HepG2 (cell line): ENCODE data around the gene HES7. TPM values are rescaled to one million over a fixed set of nuclear protein-coding genes. Genes with fewer than 3 reads are reported as not detected.
A peak's percentile ranks its signal among the peaks of the same experiment; 100 is the strongest.

ENCODE experiments used
- AGO1 ChIP-seq: fragments of 200-400 bp; formaldehyde crosslinking; IDR thresholded peaks from 2 replicates; pipeline ENCODE4 v1.6.1; 2017; ENCODE audit warnings: mild to moderate bottlenecking, low read depth, low read length, moderate library complexity; ENCODE audit not compliant: poor library complexity, severe bottlenecking
- AGO2 ChIP-seq: fragments of 200-400 bp; formaldehyde crosslinking; optimal IDR thresholded peaks from 2 replicates; pipeline ENCODE3; 2017; ENCODE audit warnings: mild to moderate bottlenecking, low read depth, low read length, moderate library complexity
- BHLHE40 ChIP-seq: IDR thresholded peaks from 2 replicates; pipeline ENCODE4 v1.6.1; 2011; ENCODE audit warnings: low read length, improper control_type of control experiment
- CENPT ChIP-seq: sonication (generic); formaldehyde crosslinking; IDR thresholded peaks from 2 replicates; pipeline ENCODE4 v1.8.0; 2022; ENCODE audit warnings: low read depth, mild to moderate bottlenecking, moderate library complexity, missing genetic modification reagents
- DMAP1 ChIP-seq: IDR thresholded peaks from 2 replicates; pipeline ENCODE4 v1.6.1; 2016
- DPF2 ChIP-seq: sonication (generic); formaldehyde crosslinking; IDR thresholded peaks from 2 replicates; pipeline ENCODE4 v1.4.0; 2020; ENCODE audit warnings: mild to moderate bottlenecking, low read depth, missing genetic modification reagents, borderline replicate concordance
- FOXA3 ChIP-seq: IDR thresholded peaks from 2 replicates; pipeline ENCODE4 v1.6.1; 2016; ENCODE audit warnings: missing genetic modification reagents, missing compliant biosample characterization
- HDAC2 ChIP-seq: sonication (generic); formaldehyde crosslinking; IDR thresholded peaks from 2 replicates; pipeline ENCODE4 v1.4.0; 2020; ENCODE audit warnings: missing genetic modification reagents
- KLF9 ChIP-seq: IDR thresholded peaks from 2 replicates; pipeline ENCODE4 v1.6.1; 2016; ENCODE audit warnings: low read depth
- POLR2AphosphoS2 ChIP-seq: IDR thresholded peaks from 2 replicates; pipeline ENCODE4 v1.6.1; 2011; ENCODE audit warnings: low read depth, low read length, improper control_type of control experiment
- SAP130 ChIP-seq: IDR thresholded peaks from 2 replicates; pipeline ENCODE4 v1.6.1; 2016; ENCODE audit warnings: low read depth
- SNAI1 ChIP-seq: sonication (generic); formaldehyde crosslinking; IDR thresholded peaks from 2 replicates; pipeline ENCODE4 v1.5.0; 2020; ENCODE audit warnings: mild to moderate bottlenecking, missing genetic modification reagents, borderline replicate concordance
- SOX5 ChIP-seq: IDR thresholded peaks from 2 replicates; pipeline ENCODE4 v1.6.1; 2016; ENCODE audit warnings: borderline replicate concordance
- TBX3 ChIP-seq: fragments of 450-650 bp; IDR thresholded peaks from 2 replicates; pipeline ENCODE4 v1.6.1; 2017; ENCODE audit warnings: antibody characterized with exemption, mild to moderate bottlenecking, inconsistent platforms, borderline replicate concordance
- TMF1 ChIP-seq: sonication (generic); formaldehyde crosslinking; IDR thresholded peaks from 2 replicates; pipeline ENCODE4 v1.8.1; 2022; ENCODE audit warnings: low read depth, missing genetic modification reagents
- ZBTB7A ChIP-seq: sonication (generic); formaldehyde crosslinking; IDR thresholded peaks from 2 replicates; pipeline ENCODE4 v1.8.0; 2022; ENCODE audit warnings: mild to moderate bottlenecking, missing genetic modification reagents
- ZNF556 ChIP-seq: sonication (generic); formaldehyde crosslinking; IDR thresholded peaks from 2 replicates; pipeline ENCODE4 v1.4.0; 2020; ENCODE audit warnings: mild to moderate bottlenecking, missing genetic modification reagents, borderline replicate concordance
- ZNF569 ChIP-seq: sonication (generic); formaldehyde crosslinking; IDR thresholded peaks from 2 replicates; pipeline ENCODE4 v1.5.0; 2020; ENCODE audit warnings: mild to moderate bottlenecking, missing genetic modification reagents, moderate library complexity, borderline replicate concordance
- ZNF703 ChIP-seq: sonication (generic); formaldehyde crosslinking; IDR thresholded peaks from 2 replicates; pipeline ENCODE4 v1.5.1; 2020; ENCODE audit warnings: missing genetic modification reagents, mild to moderate bottlenecking, moderate library complexity, borderline replicate concordance
- ZNF772 ChIP-seq: sonication (generic); formaldehyde crosslinking; IDR thresholded peaks from 2 replicates; pipeline ENCODE4 v1.5.0; 2020; ENCODE audit warnings: mild to moderate bottlenecking, missing genetic modification reagents
- polyA plus RNA-seq, 8 experiments: library from polyadenylated mRNA; depleted of rRNA in 3 of 8; stranded (reverse) in 7 of 8; unstranded in 1 of 8; fragments of >200 nt; fragmentation: Illumina TruSeq in 4 of 8; extraction: Trizol in 4 of 8; gene quantifications; 2 replicates each; pipeline versions ENCODE4 v1.2.1 to v1.2.3, GENCODE V29; 2011 to 2016; ENCODE audit warnings: low read depth in 4 of 8, missing spikeins in 1 of 8, mixed read lengths in 1 of 8; ENCODE audit not compliant: insufficient read depth in 1 of 8
- total RNA-seq, 5 experiments: library from RNA; depleted of rRNA; stranded (reverse); fragments of >200 nt; fragmentation: Illumina TruSeq; extraction: Trizol; gene quantifications; 2 replicates each; pipeline ENCODE4 v1.2.3, GENCODE V29; 2016; ENCODE audit warnings: low read depth in 1 of 5
- TF ChIP-seq, protein P1 (sequence below): sonication (generic); formaldehyde crosslinking; IDR thresholded peaks from 2 replicates; pipeline ENCODE4 v1.8.0; 2022; ENCODE audit warnings: missing genetic modification reagents, mild to moderate bottlenecking, moderate library complexity, borderline replicate concordance
- TF ChIP-seq, protein P2 (sequence below): sonication (generic); formaldehyde crosslinking; IDR thresholded peaks from 2 replicates; pipeline ENCODE4 v1.4.0; 2020; ENCODE audit warnings: missing genetic modification reagents

Gene HES7
- total and polyA plus RNA-seq, 2 of the 13 experiments (the other 11 are each of a cell fraction or from before 2014, with no cell fraction given) = not detected

DNA sequence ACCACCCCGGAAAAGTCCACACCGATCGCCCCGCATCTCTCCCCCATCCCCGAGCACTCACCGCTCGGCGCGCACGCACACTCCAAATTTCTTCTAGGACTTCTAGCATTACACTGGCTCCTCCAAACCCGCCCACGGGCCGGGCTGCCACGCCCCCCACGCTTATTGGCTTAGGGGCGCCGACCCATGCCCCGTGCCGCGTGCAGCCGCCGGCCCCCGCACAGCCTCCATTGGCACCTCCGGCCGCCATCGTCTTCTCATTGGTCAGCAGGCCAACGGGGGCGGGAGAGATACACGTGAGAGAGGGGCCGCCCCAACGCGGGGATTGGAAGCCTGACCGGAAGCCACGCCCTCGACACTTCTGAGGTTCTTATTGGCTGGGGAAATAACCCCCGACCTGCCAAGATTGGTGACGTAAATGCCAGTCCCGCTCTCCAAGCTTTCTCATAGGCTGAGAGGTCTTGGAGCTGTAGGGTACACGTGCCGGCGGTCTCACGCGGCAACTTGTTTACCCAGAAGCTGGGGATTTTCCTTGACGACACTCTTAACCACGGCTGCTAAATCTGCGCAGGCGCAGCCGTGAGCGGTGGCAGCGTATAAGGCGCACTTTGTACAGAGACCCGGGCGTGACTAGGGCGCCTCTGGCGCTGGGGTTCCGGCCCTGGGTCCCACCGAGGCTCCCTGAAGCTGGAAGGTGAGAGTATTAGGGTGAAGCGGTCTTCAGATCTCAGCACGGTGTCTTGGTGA, 32.5 kb upstream of the HES7 start (continued):
- no peak for TF ChIP-seq ZNF772
- peak; percentile 41 for TF ChIP-seq AGO2
- TF ChIP-seq ZNF703 (CRISPR knock-in tag) = no peak
- TF ChIP-seq ZNF569 (CRISPR knock-in tag) = no peak
- TF ChIP-seq SNAI1 (CRISPR knock-in tag) = no peak
- TF ChIP-seq KLF9 (CRISPR knock-in tag) = no peak
- no peak for TF ChIP-seq ZNF556 (CRISPR knock-in tag)
- TF ChIP-seq, protein P1, sequence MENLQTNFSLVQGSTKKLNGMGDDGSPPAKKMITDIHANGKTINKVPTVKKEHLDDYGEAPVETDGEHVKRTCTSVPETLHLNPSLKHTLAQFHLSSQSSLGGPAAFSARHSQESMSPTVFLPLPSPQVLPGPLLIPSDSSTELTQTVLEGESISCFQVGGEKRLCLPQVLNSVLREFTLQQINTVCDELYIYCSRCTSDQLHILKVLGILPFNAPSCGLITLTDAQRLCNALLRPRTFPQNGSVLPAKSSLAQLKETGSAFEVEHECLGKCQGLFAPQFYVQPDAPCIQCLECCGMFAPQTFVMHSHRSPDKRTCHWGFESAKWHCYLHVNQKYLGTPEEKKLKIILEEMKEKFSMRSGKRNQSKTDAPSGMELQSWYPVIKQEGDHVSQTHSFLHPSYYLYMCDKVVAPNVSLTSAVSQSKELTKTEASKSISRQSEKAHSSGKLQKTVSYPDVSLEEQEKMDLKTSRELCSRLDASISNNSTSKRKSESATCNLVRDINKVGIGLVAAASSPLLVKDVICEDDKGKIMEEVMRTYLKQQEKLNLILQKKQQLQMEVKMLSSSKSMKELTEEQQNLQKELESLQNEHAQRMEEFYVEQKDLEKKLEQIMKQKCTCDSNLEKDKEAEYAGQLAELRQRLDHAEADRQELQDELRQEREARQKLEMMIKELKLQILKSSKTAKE (CRISPR knock-in tag) = no peak
- peak; percentile 71 for TF ChIP-seq FOXA3 (CRISPR knock-in tag)
- no peak; the same call in 1 of the 2 replicates for TF ChIP-seq HDAC2
- TF ChIP-seq AGO1 = peak; percentile 32
- TF ChIP-seq DPF2 (CRISPR knock-in tag) = no peak
- TF ChIP-seq ZBTB7A = 0 out of 2 replicates have a peak, but pooled peaks have one; percentile 20
- TF ChIP-seq, protein P2, sequence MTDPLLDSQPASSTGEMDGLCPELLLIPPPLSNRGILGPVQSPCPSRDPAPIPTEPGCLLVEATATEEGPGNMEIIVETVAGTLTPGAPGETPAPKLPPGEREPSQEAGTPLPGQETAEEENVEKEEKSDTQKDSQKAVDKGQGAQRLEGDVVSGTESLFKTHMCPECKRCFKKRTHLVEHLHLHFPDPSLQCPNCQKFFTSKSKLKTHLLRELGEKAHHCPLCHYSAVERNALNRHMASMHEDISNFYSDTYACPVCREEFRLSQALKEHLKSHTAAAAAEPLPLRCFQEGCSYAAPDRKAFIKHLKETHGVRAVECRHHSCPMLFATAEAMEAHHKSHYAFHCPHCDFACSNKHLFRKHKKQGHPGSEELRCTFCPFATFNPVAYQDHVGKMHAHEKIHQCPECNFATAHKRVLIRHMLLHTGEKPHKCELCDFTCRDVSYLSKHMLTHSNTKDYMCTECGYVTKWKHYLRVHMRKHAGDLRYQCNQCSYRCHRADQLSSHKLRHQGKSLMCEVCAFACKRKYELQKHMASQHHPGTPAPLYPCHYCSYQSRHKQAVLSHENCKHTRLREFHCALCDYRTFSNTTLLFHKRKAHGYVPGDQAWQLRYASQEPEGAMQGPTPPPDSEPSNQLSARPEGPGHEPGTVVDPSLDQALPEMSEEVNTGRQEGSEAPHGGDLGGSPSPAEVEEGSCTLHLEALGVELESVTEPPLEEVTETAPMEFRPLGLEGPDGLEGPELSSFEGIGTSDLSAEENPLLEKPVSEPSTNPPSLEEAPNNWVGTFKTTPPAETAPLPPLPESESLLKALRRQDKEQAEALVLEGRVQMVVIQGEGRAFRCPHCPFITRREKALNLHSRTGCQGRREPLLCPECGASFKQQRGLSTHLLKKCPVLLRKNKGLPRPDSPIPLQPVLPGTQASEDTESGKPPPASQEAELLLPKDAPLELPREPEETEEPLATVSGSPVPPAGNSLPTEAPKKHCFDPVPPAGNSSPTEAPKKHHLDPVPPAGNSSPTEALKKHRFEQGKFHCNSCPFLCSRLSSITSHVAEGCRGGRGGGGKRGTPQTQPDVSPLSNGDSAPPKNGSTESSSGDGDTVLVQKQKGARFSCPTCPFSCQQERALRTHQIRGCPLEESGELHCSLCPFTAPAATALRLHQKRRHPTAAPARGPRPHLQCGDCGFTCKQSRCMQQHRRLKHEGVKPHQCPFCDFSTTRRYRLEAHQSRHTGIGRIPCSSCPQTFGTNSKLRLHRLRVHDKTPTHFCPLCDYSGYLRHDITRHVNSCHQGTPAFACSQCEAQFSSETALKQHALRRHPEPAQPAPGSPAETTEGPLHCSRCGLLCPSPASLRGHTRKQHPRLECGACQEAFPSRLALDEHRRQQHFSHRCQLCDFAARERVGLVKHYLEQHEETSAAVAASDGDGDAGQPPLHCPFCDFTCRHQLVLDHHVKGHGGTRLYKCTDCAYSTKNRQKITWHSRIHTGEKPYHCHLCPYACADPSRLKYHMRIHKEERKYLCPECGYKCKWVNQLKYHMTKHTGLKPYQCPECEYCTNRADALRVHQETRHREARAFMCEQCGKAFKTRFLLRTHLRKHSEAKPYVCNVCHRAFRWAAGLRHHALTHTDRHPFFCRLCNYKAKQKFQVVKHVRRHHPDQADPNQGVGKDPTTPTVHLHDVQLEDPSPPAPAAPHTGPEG = no peak
- peak; percentile 50; the same call in 1 of the 2 replicates for TF ChIP-seq SOX5
- TF ChIP-seq CENPT (CRISPR knock-in tag) = no peak
- peak; percentile 37; the same call in 1 of the 2 replicates for TF ChIP-seq DMAP1 (CRISPR knock-in tag)
- peak; percentile 98 for TF ChIP-seq TBX3
- peak; percentile 43; the same call in 1 of the 2 replicates for TF ChIP-seq POLR2AphosphoS2
- peak; percentile 97 for TF ChIP-seq BHLHE40
- peak; percentile 89 for TF ChIP-seq SAP130 (CRISPR knock-in tag)
- TF ChIP-seq TMF1 (CRISPR knock-in tag) = no peak
